IMR-90 (cell line): ENCODE data around the gene OR5D14. TPM values are rescaled to one million over a fixed set of nuclear protein-coding genes. Genes with fewer than 3 reads are reported as not detected.

ENCODE experiments used
- ATAC-seq: fragments of 200-7000 bp; cut with Tn5 transposase; 2 replicates; pipeline ENCODE4 v1.9.1; 2020; ENCODE audit warnings: low read depth, mild to moderate bottlenecking, moderate library complexity
- BruUV-seq: library from RNA; stranded (reverse); fragments of 400-500 nt; replicated peaks from 2 replicates; lab custom pipeline; 2021; lab: Mats Ljungman, UMichigan
- CTCF ChIA-PET: fragments of 300-600 bp; formaldehyde crosslinking; extraction: SDS; loops from one replicate; lab custom pipeline; 2021; ENCODE audit warnings: antibody characterized with exemption; lab: Yijun Ruan, JAX
- POLR2A ChIA-PET: fragments of 300-600 bp; sonication (Branson Sonifier 250); formaldehyde crosslinking; loops from one replicate; lab custom pipeline; 2022; ENCODE audit warnings: antibody characterized with exemption; ENCODE audit not compliant: unreplicated experiment; lab: Charles Lee
- DNase-seq: peaks from one replicate; pipeline ENCODE4 v3.0.0; 2013
- H2AFZ ChIP-seq: replicated peaks from 2 replicates; pipeline ENCODE3; 2013; ENCODE audit warnings: low read length, mild to moderate bottlenecking; ENCODE audit not compliant: poor library complexity
- H2AK5ac ChIP-seq: 2 replicates; pipeline ENCODE4 v1.6.1; 2013; ENCODE audit warnings: low read depth, low read length, inconsistent platforms
- H2AK9ac ChIP-seq: replicated peaks from 2 replicates; pipeline ENCODE3; 2013; ENCODE audit warnings: mild to moderate bottlenecking, low read depth, low read length, moderate library complexity; ENCODE audit not compliant: poor library complexity
- H2BK120ac ChIP-seq: 2 replicates; pipeline ENCODE4 v1.6.1; 2013; ENCODE audit warnings: low read depth, low read length, inconsistent platforms
- H2BK15ac ChIP-seq: 3 replicates; pipeline ENCODE4 v1.6.1; 2013; ENCODE audit warnings: low read depth, low read length, inconsistent platforms
- H2BK20ac ChIP-seq: 2 replicates; pipeline ENCODE4 v1.6.1; 2013; ENCODE audit warnings: low read depth, mild to moderate bottlenecking, inconsistent platforms, low read length, moderate library complexity
- H2BK5ac ChIP-seq: 2 replicates; pipeline ENCODE4 v1.6.1; 2013; ENCODE audit warnings: mild to moderate bottlenecking, low read depth, low read length, inconsistent platforms; ENCODE audit not compliant: poor library complexity, severe bottlenecking
- H3K14ac ChIP-seq: replicated peaks from 2 replicates; pipeline ENCODE4 v1.6.1; 2013; ENCODE audit warnings: low read depth, low read length, inconsistent platforms
- H3K18ac ChIP-seq: 2 replicates; pipeline ENCODE4 v1.6.1; 2013; ENCODE audit warnings: low read depth, low read length, control low read depth
- H3K23ac ChIP-seq: 2 replicates; pipeline ENCODE4 v1.6.1; 2013; ENCODE audit warnings: low read depth, low read length, inconsistent platforms
- H3K27ac ChIP-seq: 2 replicates; pipeline ENCODE4 v1.5.1; 2013; ENCODE audit warnings: mild to moderate bottlenecking, control low read depth, low read length; ENCODE audit not compliant: insufficient read depth
- H3K27me3 ChIP-seq: 2 replicates; pipeline ENCODE4 v1.6.1; 2013; ENCODE audit warnings: low read length; ENCODE audit not compliant: control insufficient read depth, insufficient read depth
- H3K36me3 ChIP-seq: 2 replicates; pipeline ENCODE4 v1.6.1; 2013; ENCODE audit warnings: low read length, mixed read lengths; ENCODE audit not compliant: control insufficient read depth, insufficient read depth
- H3K4ac ChIP-seq: 2 replicates; pipeline ENCODE4 v1.6.1; 2013; ENCODE audit warnings: low read depth, low read length, inconsistent platforms
- H3K4me1 ChIP-seq: 2 replicates; pipeline ENCODE4 v1.6.1; 2013; ENCODE audit warnings: low read length, mixed read lengths; ENCODE audit not compliant: control insufficient read depth, insufficient read depth
- H3K4me2 ChIP-seq: 2 replicates; pipeline ENCODE4 v1.6.1; 2013; ENCODE audit warnings: low read depth, mild to moderate bottlenecking, control low read depth, low read length, moderate library complexity
- H3K4me3 ChIP-seq: 2 replicates; pipeline ENCODE4 v1.5.1; 2013; ENCODE audit warnings: low read depth, mild to moderate bottlenecking, control low read depth, low read length, moderate library complexity; ENCODE audit not compliant: insufficient read depth
- H3K56ac ChIP-seq: 2 replicates; pipeline ENCODE4 v1.6.1; 2013; ENCODE audit warnings: low read length, inconsistent platforms; ENCODE audit not compliant: insufficient read depth; ENCODE audit errors: extremely low read depth
- H3K79me1 ChIP-seq, 2 experiments: 2 replicates each; pipeline ENCODE4 v1.6.1; 2013; ENCODE audit warnings: low read length in 2 of 2, inconsistent platforms in 1 of 2, low read depth in 1 of 2
- H3K9ac ChIP-seq: 2 replicates; pipeline ENCODE4 v1.6.1; 2013; ENCODE audit warnings: low read depth, low read length, control low read depth
- H3K9me1 ChIP-seq: 2 replicates; pipeline ENCODE4 v1.6.1; 2013; ENCODE audit warnings: low read length, inconsistent platforms; ENCODE audit not compliant: insufficient read depth
- H3K9me3 ChIP-seq: 2 replicates; pipeline ENCODE4 v1.6.1; 2013; ENCODE audit warnings: low read length; ENCODE audit not compliant: control insufficient read depth, insufficient read depth
- H4K20me1 ChIP-seq: 2 replicates; pipeline ENCODE4 v1.6.1; 2013; ENCODE audit warnings: low read length, inconsistent platforms; ENCODE audit not compliant: insufficient read depth
- H4K5ac ChIP-seq: 2 replicates; pipeline ENCODE4 v1.6.1; 2013; ENCODE audit warnings: mild to moderate bottlenecking, low read depth, low read length, control low read depth
- H4K8ac ChIP-seq, 2 experiments: 2 replicates each; pipeline ENCODE4 v1.6.1; 2013; ENCODE audit warnings: low read depth in 2 of 2, low read length in 2 of 2, control low read depth in 1 of 2, inconsistent platforms in 1 of 2
- H4K91ac ChIP-seq: 2 replicates; pipeline ENCODE4 v1.6.1; 2013; ENCODE audit warnings: low read depth, low read length, inconsistent platforms; ENCODE audit not compliant: insufficient read depth
- MXI1 ChIP-seq: IDR thresholded peaks from 2 replicates; pipeline ENCODE4 v1.6.1; 2012; ENCODE audit warnings: low read depth, mild to moderate bottlenecking, low read length, moderate library complexity, borderline replicate concordance
- whole genome bisulfite sequencing, 2 experiments: methylation state at CpG; one replicate each; pipeline versions ENCODE4 v1.1.5 to v1.1.7; 2013; ENCODE audit warnings: missing lambda C conversion rate in 2 of 2; ENCODE audit not compliant: insufficient read length in 1 of 2; ENCODE audit errors: extremely low coverage in 2 of 2; 5-methylcytosine and 5-hydroxymethylcytosine counted together
- dilution Hi-C: fragments of 300-500 bp; cut with HindIII; formaldehyde crosslinking; loops from one replicate; pipeline ENCODE4 v1.14.3; 2018; ENCODE audit warnings: low sequenced_read_pairs; ENCODE audit not compliant: unreplicated experiment
- in situ Hi-C: fragments of 300-500 bp; cut with MboI; formaldehyde crosslinking; loops from 3 replicates; pipeline ENCODE4 v1.14.3; 2019; ENCODE audit warnings: low sequenced_read_pairs, inconsistent platforms, mixed read lengths
- intact Hi-C: fragments of 100-400 bp; cut with micrococcal nuclease; formaldehyde crosslinking; loops from 2 replicates; pipeline ENCODE4 v1.10.0; 2022
- polyA plus RNA-seq, 3 experiments: library from polyadenylated mRNA; depleted of rRNA; stranded (reverse); fragments of >200 nt; gene quantifications; 2 replicates each; pipeline ENCODE4 v1.2.3, GENCODE V29; 2012; ENCODE audit warnings: low replicate concordance in 1 of 3
- total RNA-seq: library from RNA; depleted of rRNA; stranded (reverse); fragments of >200 nt; gene quantifications from 2 replicates; pipeline ENCODE4 v1.2.3, GENCODE V29; 2012

The OR5D14 gene
- total and polyA plus RNA-seq, 2 of the 4 experiments (the other 2 are of a cell fraction) = not detected

DNA sequence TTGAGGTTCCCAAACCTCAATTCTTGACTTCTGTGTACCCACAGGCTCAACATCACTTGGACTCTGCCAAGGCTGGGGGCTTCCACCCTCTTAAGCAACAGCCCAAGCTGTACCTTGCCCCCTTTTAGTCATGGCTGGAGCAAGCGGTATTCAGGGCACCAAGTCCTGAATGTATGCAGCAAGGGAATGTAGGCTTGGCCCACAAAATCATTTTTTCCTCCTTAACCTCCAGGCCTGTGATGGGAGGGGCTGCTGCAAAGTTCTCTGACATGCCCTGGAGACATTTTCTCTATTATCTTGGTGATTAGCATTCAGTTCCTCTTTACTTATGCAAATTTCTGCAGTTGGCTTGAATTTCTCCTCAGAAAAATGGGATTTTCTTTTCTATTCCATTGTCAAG lies 10.9 kb downstream of the OR5D14 start:
- H2BK120ac ChIP-seq = no peak overlapping the region
- ChIA-PET CTCF (no interaction called here), POLR2A (no interaction called here)
- no peak overlapping the region for H3K4ac ChIP-seq
- H3K79me1 ChIP-seq = no peaks in the 10 kb centered on the region
- WGBS, 2 experiments = no CpG with 5 or more reads among the region's 1 CpG
- intact Hi-C loops = no loop called here
- in situ Hi-C loops = no loop called here
- H3K4me2 ChIP-seq = no peak overlapping the region
- H3K18ac ChIP-seq = no peak overlapping the region
- H3K36me3 ChIP-seq = no peaks in the 10 kb centered on the region
- no TSS peak for BruUV-seq
- no peak overlapping the region for H3K23ac ChIP-seq
- H3K56ac ChIP-seq = no peak overlapping the region
- H3K9me1 ChIP-seq = no peaks in the 10 kb centered on the region
- H2BK20ac ChIP-seq = no peak overlapping the region
- H2BK15ac ChIP-seq = no peak overlapping the region
- H3K27ac ChIP-seq = no peak overlapping the region
- H3K4me3 ChIP-seq = no peak overlapping the region
- dilution Hi-C loops = no loop called here
- H4K91ac ChIP-seq = no peak overlapping the region
- H4K8ac ChIP-seq = no peak overlapping the region
- H3K9ac ChIP-seq = no peak overlapping the region
- H2AK9ac ChIP-seq = no peak overlapping the region
- no peak overlapping the region for H4K5ac ChIP-seq
- DNase-seq (no peak), ATAC-seq (no peak)
- H2AFZ ChIP-seq = no peak overlapping the region
- TF ChIP-seq MXI1 = no peak
- no peak overlapping the region for H2BK5ac ChIP-seq
- no peaks in the 10 kb centered on the region for H3K4me1 ChIP-seq
- H4K20me1 ChIP-seq = no peaks in the 10 kb centered on the region
- H3K14ac ChIP-seq = no peak overlapping the region
- H2AK5ac ChIP-seq = no peak overlapping the region
- no peaks in the 10 kb centered on the region for H3K27me3 ChIP-seq
- H3K9me3 ChIP-seq = peaks cover 4% of the 10 kb centered on the region; the same call in 1 of the 2 replicates
